Hematopoietic multipotent progenitor cell (in vitro differentiated cells): ENCODE measurements around the gene SNX12. TPM values are rescaled to one million over a fixed set of nuclear protein-coding genes. Genes with fewer than 3 reads are reported as not detected.

ENCODE experiments used
- DNase-seq, 3 donors: peaks; one replicate each; pipeline ENCODE4 v3.0.0-alpha.2; 2011 to 2015; ENCODE audit warnings: low read depth in 2 of 3, low spot score in 2 of 3
- total RNA-seq: library from RNA; depleted of rRNA; stranded (reverse); fragments of >200 nt; gene quantifications from one replicate; pipeline ENCODE4 v1.2.3, GENCODE V29; 2012

Gene SNX12
- 29.6 TPM for total RNA-seq

DNA sequence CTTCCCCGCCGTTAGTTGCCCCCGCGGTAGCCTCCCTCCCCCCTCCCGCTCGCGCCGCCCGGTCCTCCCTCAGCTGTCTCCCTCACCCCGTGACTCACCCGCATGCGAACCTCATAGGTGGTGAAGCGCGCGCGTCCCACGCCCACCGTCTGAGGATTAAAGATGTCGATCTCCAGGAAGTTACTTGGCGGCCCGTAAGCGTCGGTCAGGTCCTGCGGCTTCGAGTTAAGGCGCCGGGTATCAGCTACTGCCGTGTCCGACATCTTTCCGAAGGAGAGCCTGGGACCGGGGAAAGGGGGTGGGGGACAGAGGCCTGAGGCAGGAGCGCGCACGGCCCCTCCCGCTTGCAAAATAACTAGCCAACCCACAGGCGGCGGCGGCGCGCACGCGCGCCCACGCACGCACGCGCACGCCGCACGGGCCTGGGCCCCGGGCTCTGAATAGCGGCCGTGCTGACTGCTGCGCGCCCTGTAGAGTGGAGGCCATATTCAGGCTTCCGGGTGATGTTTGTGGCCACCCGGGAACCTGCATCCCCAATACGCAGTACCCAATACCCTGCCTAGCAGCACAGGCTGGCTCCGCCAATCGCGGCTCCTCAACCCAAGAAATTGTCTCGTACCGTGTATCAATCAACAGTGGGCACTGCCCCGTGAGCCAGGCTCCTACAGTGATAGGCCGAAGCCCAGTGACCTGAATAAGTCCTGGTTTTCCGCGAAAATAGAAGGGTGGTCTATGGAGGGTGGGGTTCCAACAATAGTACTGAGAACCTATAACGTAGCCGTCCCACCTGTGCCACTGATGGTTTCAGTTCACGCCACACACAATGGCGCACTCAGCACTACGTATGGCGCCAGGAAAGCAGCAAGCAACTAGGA is at the start of gene SNX12:
Gene SNX12, minus strand, starts transcription at position 291 of the 875 bp plus-strand sequence. Its CDS starts 28 bp downstream, at position 263.
- DNase-seq = peak; percentile 72 to 93 (median 91)

GRCh38 chrX:71117358-71117757 is 49.2 kb upstream of the SNX12 start:
- DNase-seq = no peak

DNA sequence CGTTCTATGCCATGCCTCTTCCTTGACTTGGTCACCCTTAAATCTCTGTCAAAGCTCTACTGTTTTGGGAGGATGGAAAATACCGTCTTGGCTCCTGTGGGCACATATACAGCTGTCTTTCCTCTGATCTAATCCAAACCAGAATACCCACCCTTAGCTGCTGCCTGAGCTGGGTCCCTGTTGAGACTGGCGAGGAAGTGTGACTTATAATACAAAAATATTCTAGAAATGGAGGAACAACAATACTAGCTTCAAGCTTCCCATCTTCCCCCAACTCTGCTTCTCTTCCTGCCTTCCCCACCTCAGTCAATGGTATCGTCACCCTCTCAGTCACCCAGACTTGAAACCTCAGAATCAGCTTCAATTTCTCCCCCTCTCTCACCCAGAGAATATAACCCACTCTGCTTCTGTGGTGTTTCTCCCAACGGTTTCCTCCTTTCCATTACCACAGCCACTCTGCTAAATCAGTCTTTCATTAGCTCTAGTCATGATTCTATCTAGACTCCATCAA is 43.8 kb upstream of the SNX12 start:
- DNase-seq = peak in 1 of 3 donors; percentile 50

DNA sequence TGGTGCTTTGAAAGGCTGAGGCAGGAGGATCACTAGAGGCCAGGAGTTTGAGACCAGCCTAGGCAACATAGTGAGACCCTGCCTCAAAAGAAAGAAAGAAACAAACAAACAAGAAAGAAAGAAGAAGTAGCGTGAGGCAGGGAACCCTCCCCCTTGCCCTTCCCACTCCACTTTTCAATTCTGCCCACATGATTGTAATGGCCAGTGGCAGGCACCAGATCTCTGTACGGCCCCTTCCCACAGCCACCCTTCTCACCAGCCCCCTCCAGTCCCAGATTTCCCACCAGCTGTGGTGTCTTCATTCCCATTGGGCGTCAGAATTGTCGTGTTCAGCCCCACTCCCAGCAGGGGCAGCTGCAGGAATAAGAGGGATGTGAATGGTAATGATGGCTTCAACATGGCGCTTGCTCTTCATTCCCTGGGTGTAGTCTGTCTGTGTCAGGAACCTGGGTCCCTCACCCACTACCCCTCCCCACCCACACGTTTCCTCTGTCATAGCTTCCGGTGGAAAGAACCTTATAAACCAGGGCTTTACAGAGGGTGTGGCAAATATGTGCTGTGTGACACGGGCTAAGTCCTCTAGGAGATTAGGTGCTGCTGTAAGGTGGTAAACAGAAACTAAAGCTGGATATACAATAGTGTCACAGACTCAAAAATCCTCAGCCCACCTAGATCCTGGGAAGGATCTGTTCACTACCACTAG is 43.2 kb upstream of the SNX12 start, which contains the start of gene IL2RG:
Gene IL2RG, minus strand, starts transcription at position 437 of the 703 bp plus-strand sequence. Its CDS starts 38 bp downstream, at position 399.
- DNase-seq = peak; percentile 66 to 89 (median 83)

- no peak for DNase-seq
Observed at GRCh38 chrX:71109051-71109450, 40.9 kb upstream of the SNX12 start.

- DNase-seq = peak in 1 of 3 donors; percentile 74
Observed at GRCh38 chrX:71107762-71108360, 39.7 kb upstream of the SNX12 start.

GRCh38 chrX:71107245-71107644 is 39.1 kb upstream of the SNX12 start:
- no peak for DNase-seq

DNA sequence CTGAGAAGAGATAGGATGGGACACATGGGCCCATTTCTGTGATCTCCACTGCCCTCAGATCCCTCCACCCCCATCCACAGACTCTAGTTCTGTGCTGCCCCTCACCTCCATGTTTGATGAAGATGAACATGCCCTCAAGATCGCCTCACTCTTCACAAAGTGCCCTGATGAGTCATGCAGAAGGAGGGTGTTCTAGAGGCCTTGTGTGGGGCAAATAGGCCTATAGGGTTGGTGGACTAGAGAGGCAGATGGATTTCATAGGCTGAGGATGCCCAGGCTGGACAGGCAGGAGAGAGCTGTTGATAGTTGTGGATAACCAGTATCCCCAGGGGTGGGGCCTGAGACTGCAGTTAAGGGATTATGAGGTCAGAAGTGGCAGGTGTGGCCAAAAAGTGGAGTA is 38.3 kb upstream of the SNX12 start, which contains the start of gene CXorf65:
Gene CXorf65, minus strand, starts transcription at position 314 of the 400 bp plus-strand sequence. Its CDS starts 184 bp downstream, at position 130.
- no peak for DNase-seq

DNA sequence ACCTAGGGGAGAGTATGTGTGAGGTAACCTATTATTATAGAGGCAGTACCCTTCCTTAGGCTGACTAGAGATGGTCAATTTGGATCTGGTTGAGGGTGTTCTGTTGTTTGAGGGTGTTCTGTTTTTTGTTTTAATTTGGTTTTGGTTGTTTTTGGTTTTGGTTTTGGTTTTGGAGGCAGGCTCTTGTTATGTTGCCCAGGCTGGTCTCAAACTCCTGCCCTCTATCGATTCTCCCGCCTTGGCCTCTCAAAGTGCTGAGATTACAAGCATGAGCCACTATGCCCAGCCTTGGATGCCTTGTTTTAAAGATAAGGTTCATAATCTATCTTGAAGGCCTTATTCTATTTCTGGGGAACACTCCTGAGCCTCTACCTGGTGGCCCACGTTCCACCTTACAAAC is 37.5 kb upstream of the SNX12 start:
- no peak for DNase-seq

DNA sequence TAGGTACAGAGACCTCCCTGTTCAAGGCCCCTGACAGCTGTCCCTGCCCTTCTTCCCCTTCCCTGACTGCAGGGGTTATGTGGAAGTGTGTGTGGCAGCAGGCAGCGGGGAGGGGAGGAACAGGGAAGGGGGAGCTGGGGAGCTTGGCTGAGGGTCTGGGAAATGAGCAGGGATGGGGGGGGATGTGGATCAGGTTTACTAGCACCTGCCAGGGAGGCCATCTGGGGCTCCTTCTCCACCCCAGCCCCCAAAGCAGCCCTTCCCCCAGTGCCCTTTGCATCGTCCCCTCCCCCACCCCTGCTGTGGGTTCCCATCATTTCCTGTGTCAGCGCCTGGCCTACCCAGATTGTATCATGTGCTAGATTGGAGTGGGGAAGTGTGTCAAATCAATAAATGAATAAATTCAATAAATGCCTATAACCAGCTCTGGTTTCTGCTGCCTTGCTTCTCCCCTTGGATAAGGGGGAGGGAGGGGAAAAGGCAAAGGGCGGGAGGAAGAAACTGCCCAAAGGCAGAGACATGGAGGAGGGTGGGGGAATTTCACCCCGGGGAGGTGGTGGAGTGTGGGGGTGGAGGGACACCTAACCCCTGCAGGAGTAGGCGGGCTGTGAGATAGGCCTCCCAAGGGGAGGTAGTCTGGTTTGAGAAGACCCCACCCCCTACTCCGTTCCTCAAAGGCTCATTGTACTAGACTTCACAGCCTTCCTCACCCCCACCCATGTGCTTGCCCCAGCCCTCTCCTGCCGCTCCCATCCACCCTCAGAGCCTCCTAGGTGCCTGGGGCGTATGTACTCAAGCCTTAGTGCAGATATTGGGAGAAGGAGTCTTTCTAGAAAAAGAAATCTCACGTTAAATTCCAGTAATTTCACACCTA is 35.2 kb upstream of the SNX12 start:
- DNase-seq = peak in 2 of 3 donors; percentile 60 to 84

GRCh38 chrX:71102292-71102691 is 34.2 kb upstream of the SNX12 start:
- no peak for DNase-seq

DNA sequence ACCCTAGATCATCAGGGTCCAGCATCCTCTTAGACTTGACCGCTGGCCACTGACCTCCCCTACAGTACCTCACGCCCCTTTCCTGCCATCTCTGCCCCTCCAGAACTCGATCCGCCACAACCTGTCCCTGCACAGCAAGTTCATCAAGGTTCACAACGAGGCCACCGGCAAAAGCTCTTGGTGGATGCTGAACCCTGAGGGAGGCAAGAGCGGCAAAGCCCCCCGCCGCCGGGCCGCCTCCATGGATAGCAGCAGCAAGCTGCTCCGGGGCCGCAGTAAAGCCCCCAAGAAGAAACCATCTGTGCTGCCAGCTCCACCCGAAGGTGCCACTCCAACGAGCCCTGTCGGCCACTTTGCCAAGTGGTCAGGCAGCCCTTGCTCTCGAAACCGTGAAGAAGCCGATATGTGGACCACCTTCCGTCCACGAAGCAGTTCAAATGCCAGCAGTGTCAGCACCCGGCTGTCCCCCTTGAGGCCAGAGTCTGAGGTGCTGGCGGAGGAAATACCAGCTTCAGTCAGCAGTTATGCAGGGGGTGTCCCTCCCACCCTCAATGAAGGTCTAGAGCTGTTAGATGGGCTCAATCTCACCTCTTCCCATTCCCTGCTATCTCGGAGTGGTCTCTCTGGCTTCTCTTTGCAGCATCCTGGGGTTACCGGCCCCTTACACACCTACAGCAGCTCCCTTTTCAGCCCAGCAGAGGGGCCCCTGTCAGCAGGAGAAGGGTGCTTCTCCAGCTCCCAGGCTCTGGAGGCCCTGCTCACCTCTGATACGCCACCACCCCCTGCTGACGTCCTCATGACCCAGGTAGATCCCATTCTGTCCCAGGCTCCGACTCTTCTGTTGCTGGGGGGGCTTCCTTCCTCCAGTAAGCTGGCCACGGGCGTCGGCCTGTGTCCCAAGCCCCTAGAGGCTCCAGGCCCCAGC is 32.7 kb upstream of the SNX12 start:
- DNase-seq = no peak

GRCh38 chrX:71099736-71100135 is 31.6 kb upstream of the SNX12 start:
- DNase-seq = no peak

GRCh38 chrX:71098951-71099506 is 30.9 kb upstream of the SNX12 start:
- DNase-seq = no peak

DNA sequence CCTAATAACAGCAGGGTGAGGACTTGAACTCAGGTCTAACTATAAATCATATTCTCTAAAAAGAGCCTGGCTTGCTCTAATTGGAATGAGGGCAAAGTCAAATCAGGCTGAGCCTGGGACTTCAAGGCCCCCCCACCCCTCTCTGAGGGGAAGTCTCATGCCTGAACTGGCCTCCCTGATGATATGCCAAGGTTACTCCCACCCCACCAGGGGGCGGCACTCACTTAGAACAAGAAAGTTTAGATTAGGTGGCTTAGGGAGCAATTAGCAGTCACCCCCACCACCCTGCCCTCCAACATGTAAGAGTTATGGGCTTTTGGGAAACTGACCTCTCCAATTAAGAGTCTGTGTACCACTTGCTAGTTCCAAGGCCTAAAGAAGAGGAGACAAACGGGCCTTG is 30.2 kb upstream of the SNX12 start:
- peak in 2 of 3 donors; percentile 77 to 88 for DNase-seq

- no peak for DNase-seq
Observed at GRCh38 chrX:71096760-71097032, 28.6 kb upstream of the SNX12 start.

- peak in 1 of 3 donors; percentile 59 for DNase-seq
Observed at GRCh38 chrX:71095981-71096759, 28.0 kb upstream of the SNX12 start.

- DNase-seq = peak; percentile 63 to 91 (median 85)
Observed at GRCh38 chrX:71095555-71095980, 27.4 kb upstream of the SNX12 start, which contains the start of gene FOXO4. Gene FOXO4, plus strand, starts transcription at chrX:71095851. Its CDS starts 678 bp downstream, at chrX:71096529.
